HEK293T (cell line): ENCODE data around the gene SCYGR1.

ENCODE experiments used
- BHLHE40 ChIP-seq: fragments of 450-650 bp; IDR thresholded peaks from 2 replicates; pipeline ENCODE4 v1.6.1; 2016; ENCODE audit warnings: mild to moderate bottlenecking, moderate library complexity, borderline replicate concordance
- FOXA1 ChIP-seq: fragments of 450-650 bp; IDR thresholded peaks from 2 replicates; pipeline ENCODE4 v1.6.1; 2016; ENCODE audit warnings: mild to moderate bottlenecking
- FOXM1 ChIP-seq: fragments of 450-650 bp; IDR thresholded peaks from 2 replicates; pipeline ENCODE4 v1.6.1; 2017; ENCODE audit warnings: mild to moderate bottlenecking, borderline replicate concordance
- PKNOX1 ChIP-seq: fragments of 450-650 bp; IDR thresholded peaks from 2 replicates; pipeline ENCODE4 v1.6.1; 2016
- SP1 ChIP-seq: fragments of 450-650 bp; IDR thresholded peaks from 2 replicates; pipeline ENCODE4 v1.6.1; 2017
- TARDBP ChIP-seq: fragments of 450-650 bp; IDR thresholded peaks from 2 replicates; pipeline ENCODE4 v1.6.1; 2016

GRCh38 chr2:227389231-227389630 is 1.5 kb upstream of the SCYGR1 start:
- TF ChIP-seq TARDBP: no peak
- no peak for TF ChIP-seq BHLHE40
- TF ChIP-seq SP1: no peak
- no peak for TF ChIP-seq FOXA1
- TF ChIP-seq FOXM1: no peak
- TF ChIP-seq PKNOX1: no peak
